ENCODE results near the gene QPCT. TPM values are rescaled to one million over a fixed set of nuclear protein-coding genes. Genes with fewer than 3 reads are reported as not detected.

Gene QPCT
- total RNA-seq, 4 donors from 2014 or later, result 1.5 to 4.8 (median 3.1) TPM

GRCh38 chr2:37391711-37392110 lies 47.3 kb downstream of the QPCT start:
- WGBS, 2 donors, result 97% methylated on average over 8 of the region's 8 CpGs
- H3K36me3 ChIP-seq, result no peaks in the 10 kb centered on the region
- TF ChIP-seq CTCF (IDR thresholded peaks at IDR 0.05) (no peak), EP300 (IDR thresholded peaks at IDR 0.05) (no peak), POLR2A (IDR thresholded peaks at IDR 0.05) (no peak)

GRCh38 chr2:37392428-37392827 lies 48.0 kb downstream of the QPCT start:
- H3K27me3 ChIP-seq, result no peaks in the 10 kb centered on the region
- no peak for TF ChIP-seq POLR2A (IDR thresholded peaks at IDR 0.05)
- no peak for TF ChIP-seq CTCF (IDR thresholded peaks at IDR 0.05)
- TF ChIP-seq EP300 (IDR thresholded peaks at IDR 0.05), result no peak
- no peak overlapping the region for H3K27ac ChIP-seq
- H3K4me1 ChIP-seq, result peaks cover 0 to 11% (median 3%) of the 10 kb centered on the region in 4 donors
- H3K4me3 ChIP-seq, result no peak overlapping the region
- H3K36me3 ChIP-seq, result no peaks in the 10 kb centered on the region
- 92 to 95% methylated on average over 2 of the region's 2 CpGs for WGBS, 2 donors
- DNase-seq (ENCODE audit: low spot score in 2 of 2), result no peak
- no peaks in the 10 kb centered on the region for H3K9me3 ChIP-seq

More at GRCh38 chr2:37391711-37392110, 47.3 kb downstream of the QPCT start:
- Histone ChIP-seq H3K27ac (no peak overlapping the region), H3K4me1 (peaks cover 0 to 11% (median 3%) of the 10 kb centered on the region in 4 donors), H3K9me3 (no peaks in the 10 kb centered on the region), H3K4me3 (no peak overlapping the region), H3K27me3 (no peaks in the 10 kb centered on the region)
- DNase-seq (ENCODE audit: low spot score in 2 of 2), result no peak

GRCh38 chr2:37394263-37394662 lies 49.8 kb downstream of the QPCT start:
- no peak for DNase-seq (ENCODE audit: low spot score in 2 of 2)
- H3K27me3 ChIP-seq, result no peaks in the 10 kb centered on the region
- H3K4me3 ChIP-seq, result no peak overlapping the region
- no peak overlapping the region for H3K27ac ChIP-seq
- H3K4me1 ChIP-seq, result peaks cover 0 to 11% (median 3%) of the 10 kb centered on the region in 4 donors
- 73 to 91% methylated on average over 1 of the region's 1 CpG for WGBS, 2 donors
- no peaks in the 10 kb centered on the region for H3K36me3 ChIP-seq
- TF ChIP-seq EP300 (IDR thresholded peaks at IDR 0.05) (no peak), CTCF (IDR thresholded peaks at IDR 0.05) (no peak), POLR2A (IDR thresholded peaks at IDR 0.05) (no peak)
- H3K9me3 ChIP-seq, result no peaks in the 10 kb centered on the region

- no peak for DNase-seq (ENCODE audit: low spot score in 2 of 2)
- Histone ChIP-seq H3K4me1 (peaks cover 0 to 11% (median 1%) of the 10 kb centered on the region in 4 donors), H3K9me3 (no peaks in the 10 kb centered on the region), H3K27me3 (no peaks in the 10 kb centered on the region), H3K36me3 (no peaks in the 10 kb centered on the region), H3K4me3 (no peak overlapping the region), H3K27ac (no peak overlapping the region)
- 76 to 77% methylated on average over 9 of the region's 9 CpGs for WGBS, 2 donors
- no peak for TF ChIP-seq POLR2A (IDR thresholded peaks at IDR 0.05)
- TF ChIP-seq EP300 (IDR thresholded peaks at IDR 0.05), result no peak
- TF ChIP-seq CTCF (IDR thresholded peaks at IDR 0.05), result no peak
These were observed 50.5 kb downstream of the QPCT start for GRCh38 chr2:37394796-37395555.

- H3K4me1 ChIP-seq, result peaks cover 0 to 8% (median 0%) of the 10 kb centered on the region in 4 donors
- no peaks in the 10 kb centered on the region for H3K36me3 ChIP-seq
- H3K4me3 ChIP-seq, result no peak overlapping the region
- no peaks in the 10 kb centered on the region for H3K27me3 ChIP-seq
- H3K27ac ChIP-seq, result no peak overlapping the region
- no peaks in the 10 kb centered on the region for H3K9me3 ChIP-seq
- 50 to 64% methylated on average over 1 of the region's 1 CpG for WGBS, 2 donors
- TF ChIP-seq EP300 (IDR thresholded peaks at IDR 0.05) (no peak), CTCF (IDR thresholded peaks at IDR 0.05) (no peak), POLR2A (IDR thresholded peaks at IDR 0.05) (no peak)
- DNase-seq (ENCODE audit: low spot score in 2 of 2), result no peak
These were observed 52.6 kb downstream of the QPCT start for GRCh38 chr2:37396890-37397565.

Data from tibial nerve (tissue), 4 donors.